SK-N-SH (cell line): ENCODE data around the gene STK17B.

Source experiments
- CTCF ChIP-seq: fragments of 200-600 bp; sonication (generic); IDR thresholded peaks from 2 replicates; pipeline ENCODE4 v1.6.1; 2017; ENCODE audit warnings: antibody characterized with exemption, mild to moderate bottlenecking, moderate library complexity
- ELF1 ChIP-seq: IDR thresholded peaks from 2 replicates; pipeline ENCODE4 v1.4.0; 2012
- MEF2A ChIP-seq: IDR thresholded peaks from 2 replicates; pipeline ENCODE4 v1.4.0; 2012; ENCODE audit warnings: low read depth, borderline replicate concordance
- SMC3 ChIP-seq: IDR thresholded peaks from 2 replicates; pipeline ENCODE4 v1.6.1; 2012; ENCODE audit warnings: low read depth, low read length, improper control_type of control experiment
- USF1 ChIP-seq: IDR thresholded peaks from 2 replicates; pipeline ENCODE4 v1.4.0; 2012; ENCODE audit warnings: low read depth, borderline replicate concordance

- TF ChIP-seq USF1 (no peak), SMC3 (no peak), ELF1 (no peak), CTCF (no peak), MEF2A (no peak)
These were observed 22.6 kb downstream of the STK17B start for GRCh38 chr2:196148736-196149135.
